HepG2 (cell line): Measurements from ENCODE around the gene COL18A1. TPM values are rescaled to one million over a fixed set of nuclear protein-coding genes. Genes with fewer than 3 reads are reported as not detected.

Source experiments
- CBX2 ChIP-seq, 2 experiments: fragments of 200-600 bp in 1 of 2; sonication (generic); formaldehyde crosslinking in 1 of 2; IDR thresholded peaks; 2 replicates each; pipeline versions ENCODE4 v1.7.0 to v1.8.1; 2018 to 2022; ENCODE audit warnings: low read depth in 2 of 2, low read length in 1 of 2, mild to moderate bottlenecking in 1 of 2, missing genetic modification reagents in 1 of 2
- GABPB1 ChIP-seq: IDR thresholded peaks from 2 replicates; pipeline ENCODE4 v1.6.1; 2016; ENCODE audit warnings: mild to moderate bottlenecking, missing genetic modification reagents, moderate library complexity, missing compliant biosample characterization
- HES4 ChIP-seq: sonication (generic); formaldehyde crosslinking; IDR thresholded peaks from 2 replicates; pipeline ENCODE4 v1.9.0; 2021; ENCODE audit warnings: mild to moderate bottlenecking, missing genetic modification reagents, borderline replicate concordance
- HNRNPH1 ChIP-seq: fragments of 200-400 bp; formaldehyde crosslinking; optimal IDR thresholded peaks from 2 replicates; pipeline ENCODE3; 2017; ENCODE audit warnings: mild to moderate bottlenecking, low read depth, low read length
- KDM4B ChIP-seq: sonication (generic); formaldehyde crosslinking; IDR thresholded peaks from 2 replicates; pipeline ENCODE4 v1.4.0; 2020; ENCODE audit warnings: missing genetic modification reagents
- MTF2 ChIP-seq: sonication (generic); formaldehyde crosslinking; IDR thresholded peaks from 2 replicates; pipeline ENCODE4 v1.5.0; 2020; ENCODE audit warnings: missing genetic modification reagents, borderline replicate concordance
- NR3C1 ChIP-seq: sonication (generic); formaldehyde crosslinking; IDR thresholded peaks from 2 replicates; pipeline ENCODE4 v1.4.0; 2020; ENCODE audit warnings: missing genetic modification reagents
- RAD21 ChIP-seq: fragments of 450-650 bp; formaldehyde crosslinking; IDR thresholded peaks from 2 replicates; pipeline ENCODE4 v1.5.0; 2020; ENCODE audit warnings: mild to moderate bottlenecking
- RBM39 ChIP-seq: fragments of 200-400 bp; formaldehyde crosslinking; IDR thresholded peaks from one replicate; pipeline ENCODE4 v1.6.1; 2018; ENCODE audit warnings: antibody characterized with exemption, mild to moderate bottlenecking, low read depth, low read length; ENCODE audit not compliant: poor library complexity, severe bottlenecking
- RNF2 ChIP-seq: fragments of 450-650 bp; conservative IDR thresholded peaks from 2 replicates; pipeline ENCODE4 v1.6.1; 2016; ENCODE audit warnings: low read depth
- SOX6 ChIP-seq, 2 experiments: fragments of 450-650 bp in 1 of 2; sonication (generic) in 1 of 2; formaldehyde crosslinking in 1 of 2; IDR thresholded peaks; 2 replicates each; pipeline versions ENCODE4 v1.4.0 to v1.6.1; 2017 to 2020; ENCODE audit warnings: antibody characterized with exemption in 1 of 2, mild to moderate bottlenecking in 1 of 2, missing genetic modification reagents in 1 of 2
- TSC22D2 ChIP-seq: sonication (generic); formaldehyde crosslinking; IDR thresholded peaks from 2 replicates; pipeline ENCODE4 v1.5.1; 2020; ENCODE audit warnings: missing genetic modification reagents, mild to moderate bottlenecking, borderline replicate concordance
- ZFP41 ChIP-seq: sonication (generic); formaldehyde crosslinking; IDR thresholded peaks from 2 replicates; pipeline ENCODE4 v1.4.0; 2020; ENCODE audit warnings: mild to moderate bottlenecking, missing genetic modification reagents, borderline replicate concordance
- ZNF343 ChIP-seq: sonication (generic); formaldehyde crosslinking; IDR thresholded peaks from 2 replicates; pipeline ENCODE4 v1.4.0; 2020; ENCODE audit warnings: mild to moderate bottlenecking, missing genetic modification reagents
- ZNF350 ChIP-seq: sonication (generic); formaldehyde crosslinking; IDR thresholded peaks from 2 replicates; pipeline ENCODE4 v1.4.0; 2020; ENCODE audit warnings: mild to moderate bottlenecking, low read depth, missing genetic modification reagents, borderline replicate concordance
- ZNF563 ChIP-seq: sonication (generic); formaldehyde crosslinking; IDR thresholded peaks from 2 replicates; pipeline ENCODE4 v1.8.0; 2022; ENCODE audit warnings: mild to moderate bottlenecking, moderate library complexity, missing genetic modification reagents
- ZNF737 ChIP-seq: sonication (generic); formaldehyde crosslinking; IDR thresholded peaks from 2 replicates; pipeline ENCODE4 v1.5.0; 2020; ENCODE audit warnings: missing genetic modification reagents, mild to moderate bottlenecking, borderline replicate concordance
- polyA plus RNA-seq, 8 experiments: library from polyadenylated mRNA; depleted of rRNA in 3 of 8; stranded (reverse) in 7 of 8; unstranded in 1 of 8; fragments of >200 nt; fragmentation: Illumina TruSeq in 4 of 8; extraction: Trizol in 4 of 8; gene quantifications; 2 replicates each; pipeline versions ENCODE4 v1.2.1 to v1.2.3, GENCODE V29; 2011 to 2016; ENCODE audit warnings: low read depth in 4 of 8, missing spikeins in 1 of 8, mixed read lengths in 1 of 8; ENCODE audit not compliant: insufficient read depth in 1 of 8
- total RNA-seq, 5 experiments: library from RNA; depleted of rRNA; stranded (reverse); fragments of >200 nt; fragmentation: Illumina TruSeq; extraction: Trizol; gene quantifications; 2 replicates each; pipeline ENCODE4 v1.2.3, GENCODE V29; 2016; ENCODE audit warnings: low read depth in 1 of 5
- TF ChIP-seq, protein P1 (sequence below): sonication (generic); formaldehyde crosslinking; IDR thresholded peaks from 2 replicates; pipeline ENCODE4 v1.5.0; 2020; ENCODE audit warnings: missing genetic modification reagents
- TF ChIP-seq, protein P2 (sequence below): sonication (generic); formaldehyde crosslinking; IDR thresholded peaks from 2 replicates; pipeline ENCODE4 v1.5.0; 2020; ENCODE audit warnings: mild to moderate bottlenecking, low read depth, missing genetic modification reagents, borderline replicate concordance
- TF ChIP-seq, protein P3 (sequence below): sonication (generic); formaldehyde crosslinking; IDR thresholded peaks from 2 replicates; pipeline ENCODE4 v1.5.0; 2020; ENCODE audit warnings: mild to moderate bottlenecking, missing genetic modification reagents, borderline replicate concordance
- TF ChIP-seq, protein P4 (sequence below): sonication (generic); formaldehyde crosslinking; IDR thresholded peaks from 2 replicates; pipeline ENCODE4 v1.4.0; 2020; ENCODE audit warnings: missing genetic modification reagents

Gene COL18A1
- total and polyA plus RNA-seq, 2 of the 13 experiments (the other 11 are each of a cell fraction or from before 2014, with no cell fraction given), result 79.0 to 102 TPM

DNA sequence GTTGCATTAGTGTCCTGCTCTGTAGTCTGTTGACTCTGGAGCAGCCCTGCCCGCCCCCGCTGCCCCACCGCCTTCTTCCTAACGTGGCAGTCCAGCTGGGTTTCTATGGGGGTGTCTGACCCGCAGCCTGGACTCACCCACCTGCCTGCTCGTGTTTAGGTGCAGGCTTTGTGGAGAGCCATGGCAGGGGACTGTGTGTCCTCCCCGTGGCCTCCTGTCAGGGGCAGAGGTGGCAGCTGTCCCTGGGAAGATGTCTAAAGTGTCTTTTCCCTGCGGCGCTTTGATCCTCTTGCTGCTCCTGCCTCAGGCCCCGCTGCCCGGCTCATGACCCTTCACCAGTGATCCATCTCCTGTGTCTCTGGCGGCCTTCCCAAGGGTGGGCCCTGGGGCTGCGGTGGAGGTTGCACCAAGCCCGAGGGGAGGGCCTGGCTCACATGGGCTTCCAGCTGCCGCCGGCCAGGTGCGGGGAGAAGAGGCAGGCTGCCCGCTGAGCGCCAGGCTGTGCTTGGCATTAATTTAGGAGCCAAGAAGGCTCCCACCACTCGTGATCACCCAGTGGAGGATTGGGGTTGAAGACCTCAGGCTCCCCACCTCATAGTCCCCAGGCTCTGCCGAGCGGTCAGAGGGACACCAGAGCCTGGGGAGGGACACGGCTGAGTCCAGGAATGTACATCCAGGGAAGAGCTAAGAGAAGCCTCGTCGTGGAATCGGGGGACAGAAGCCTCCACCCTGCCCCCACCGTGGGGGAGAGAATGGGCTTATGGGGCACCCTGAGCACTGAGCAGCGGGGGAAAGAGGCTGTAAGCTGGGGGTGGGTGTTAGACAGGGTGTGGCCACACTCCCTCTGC, 44.1 kb downstream of the COL18A1 start (continued):
- TF ChIP-seq SOX6 (IDR thresholded peaks at IDR 0.05) (no peak), SOX6 (CRISPR knock-in tag; IDR thresholded peaks at IDR 0.05) (peak; percentile 88), ZNF563 (CRISPR knock-in tag) (no peak), RNF2 (no peak), RAD21 (CRISPR knock-in tag) (peak; percentile 22; the same call in 1 of the 2 replicates), HNRNPH1 (no peak), TSC22D2 (CRISPR knock-in tag) (no peak), KDM4B (CRISPR knock-in tag) (0 out of 2 replicates have a peak, but pooled peaks have one; percentile 24), HES4 (no peak), ZFP41 (no peak), GABPB1 (CRISPR knock-in tag) (no peak; the same call in none of the 2 replicates), RBM39 (peak; percentile 90), CBX2 (IDR thresholded peaks at IDR 0.05; ENCODE audit: low read depth, low read length) (no peak), CBX2 (CRISPR knock-in tag; IDR thresholded peaks at IDR 0.05; ENCODE audit: low read depth) (no peak), ZNF737 (no peak), MTF2 (CRISPR knock-in tag) (no peak; the same call in 1 of the 2 replicates), ZNF350 (CRISPR knock-in tag) (peak; percentile 65; the same call in 1 of the 2 replicates), NR3C1 (CRISPR knock-in tag) (no peak), ZNF343 (CRISPR knock-in tag) (peak; percentile 86; the same call in 1 of the 2 replicates)
- TF ChIP-seq, protein P1, sequence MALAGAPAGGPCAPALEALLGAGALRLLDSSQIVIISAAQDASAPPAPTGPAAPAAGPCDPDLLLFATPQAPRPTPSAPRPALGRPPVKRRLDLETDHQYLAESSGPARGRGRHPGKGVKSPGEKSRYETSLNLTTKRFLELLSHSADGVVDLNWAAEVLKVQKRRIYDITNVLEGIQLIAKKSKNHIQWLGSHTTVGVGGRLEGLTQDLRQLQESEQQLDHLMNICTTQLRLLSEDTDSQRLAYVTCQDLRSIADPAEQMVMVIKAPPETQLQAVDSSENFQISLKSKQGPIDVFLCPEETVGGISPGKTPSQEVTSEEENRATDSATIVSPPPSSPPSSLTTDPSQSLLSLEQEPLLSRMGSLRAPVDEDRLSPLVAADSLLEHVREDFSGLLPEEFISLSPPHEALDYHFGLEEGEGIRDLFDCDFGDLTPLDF (CRISPR knock-in tag), result no peak
- TF ChIP-seq, protein P2, sequence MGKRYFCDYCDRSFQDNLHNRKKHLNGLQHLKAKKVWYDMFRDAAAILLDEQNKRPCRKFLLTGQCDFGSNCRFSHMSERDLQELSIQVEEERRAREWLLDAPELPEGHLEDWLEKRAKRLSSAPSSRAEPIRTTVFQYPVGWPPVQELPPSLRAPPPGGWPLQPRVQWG (CRISPR knock-in tag), result no peak
- TF ChIP-seq, protein P3, sequence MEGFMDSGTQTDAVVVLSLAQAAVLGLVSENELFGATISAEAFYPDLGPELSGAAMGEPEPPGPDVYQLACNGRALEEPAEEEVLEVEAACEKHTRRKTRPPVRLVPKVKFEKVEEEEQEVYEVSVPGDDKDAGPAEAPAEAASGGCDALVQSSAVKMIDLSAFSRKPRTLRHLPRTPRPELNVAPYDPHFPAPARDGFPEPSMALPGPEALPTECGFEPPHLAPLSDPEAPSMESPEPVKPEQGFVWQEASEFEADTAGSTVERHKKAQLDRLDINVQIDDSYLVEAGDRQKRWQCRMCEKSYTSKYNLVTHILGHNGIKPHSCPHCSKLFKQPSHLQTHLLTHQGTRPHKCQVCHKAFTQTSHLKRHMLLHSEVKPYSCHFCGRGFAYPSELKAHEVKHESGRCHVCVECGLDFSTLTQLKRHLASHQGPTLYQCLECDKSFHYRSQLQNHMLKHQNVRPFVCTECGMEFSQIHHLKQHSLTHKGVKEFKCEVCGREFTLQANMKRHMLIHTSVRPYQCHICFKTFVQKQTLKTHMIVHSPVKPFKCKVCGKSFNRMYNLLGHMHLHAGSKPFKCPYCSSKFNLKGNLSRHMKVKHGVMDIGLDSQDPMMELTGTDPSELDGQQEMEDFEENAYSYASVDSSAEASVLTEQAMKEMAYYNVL (CRISPR knock-in tag), result peak; percentile 75
- TF ChIP-seq, protein P4, sequence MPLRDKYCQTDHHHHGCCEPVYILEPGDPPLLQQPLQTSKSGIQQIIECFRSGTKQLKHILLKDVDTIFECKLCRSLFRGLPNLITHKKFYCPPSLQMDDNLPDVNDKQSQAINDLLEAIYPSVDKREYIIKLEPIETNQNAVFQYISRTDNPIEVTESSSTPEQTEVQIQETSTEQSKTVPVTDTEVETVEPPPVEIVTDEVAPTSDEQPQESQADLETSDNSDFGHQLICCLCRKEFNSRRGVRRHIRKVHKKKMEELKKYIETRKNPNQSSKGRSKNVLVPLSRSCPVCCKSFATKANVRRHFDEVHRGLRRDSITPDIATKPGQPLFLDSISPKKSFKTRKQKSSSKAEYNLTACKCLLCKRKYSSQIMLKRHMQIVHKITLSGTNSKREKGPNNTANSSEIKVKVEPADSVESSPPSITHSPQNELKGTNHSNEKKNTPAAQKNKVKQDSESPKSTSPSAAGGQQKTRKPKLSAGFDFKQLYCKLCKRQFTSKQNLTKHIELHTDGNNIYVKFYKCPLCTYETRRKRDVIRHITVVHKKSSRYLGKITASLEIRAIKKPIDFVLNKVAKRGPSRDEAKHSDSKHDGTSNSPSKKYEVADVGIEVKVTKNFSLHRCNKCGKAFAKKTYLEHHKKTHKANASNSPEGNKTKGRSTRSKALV (CRISPR knock-in tag), result no peak
